GM19240 (cell line): ENCODE results near the gene ZG16B.

Experiments used
- DNase-seq: peaks from one replicate; pipeline ENCODE4 v3.0.0; 2011; ENCODE audit warnings: low spot score; ENCODE audit not compliant: insufficient read length

The ZG16B gene

DNA sequence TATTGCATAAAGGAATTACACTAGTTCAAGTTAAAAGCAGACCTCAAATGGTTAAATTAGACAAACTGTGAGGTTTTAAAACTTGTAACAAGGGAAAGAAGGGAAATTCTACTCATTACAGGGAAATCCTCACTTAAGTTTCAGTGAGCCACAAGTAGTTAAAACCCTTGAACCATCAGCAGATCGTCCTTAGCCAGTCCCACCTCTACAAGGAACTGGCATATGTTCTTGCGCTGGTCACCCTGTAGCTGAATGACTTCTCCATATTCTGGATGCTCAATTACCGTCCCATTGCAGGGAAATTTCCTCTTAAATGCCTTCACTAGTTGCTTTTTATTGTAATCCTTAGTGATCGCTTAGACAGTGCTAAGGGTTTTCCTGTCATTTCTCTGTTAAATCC lies 7.6 kb upstream of the ZG16B start:
- no peak for DNase-seq

DNA sequence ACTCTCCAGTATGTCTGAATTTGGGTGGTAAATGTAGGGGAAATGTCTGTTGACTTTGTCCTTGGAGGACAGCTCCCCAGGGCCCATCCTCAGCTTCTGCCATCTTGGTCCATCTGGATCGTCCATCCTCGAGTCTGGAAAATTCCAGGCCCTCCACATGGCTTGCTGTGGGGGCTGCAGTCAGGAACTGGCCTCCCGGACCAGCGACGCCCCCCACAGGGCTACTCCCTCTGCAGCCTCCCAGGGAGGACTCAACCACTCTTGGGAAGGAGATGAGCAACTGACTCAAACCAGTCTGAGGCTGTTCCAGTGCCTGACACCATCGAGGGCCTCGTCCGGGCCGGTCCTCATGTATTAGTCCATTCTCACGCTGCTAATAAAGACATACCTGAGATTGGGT lies 5.5 kb upstream of the ZG16B start:
- no peak for DNase-seq

DNA sequence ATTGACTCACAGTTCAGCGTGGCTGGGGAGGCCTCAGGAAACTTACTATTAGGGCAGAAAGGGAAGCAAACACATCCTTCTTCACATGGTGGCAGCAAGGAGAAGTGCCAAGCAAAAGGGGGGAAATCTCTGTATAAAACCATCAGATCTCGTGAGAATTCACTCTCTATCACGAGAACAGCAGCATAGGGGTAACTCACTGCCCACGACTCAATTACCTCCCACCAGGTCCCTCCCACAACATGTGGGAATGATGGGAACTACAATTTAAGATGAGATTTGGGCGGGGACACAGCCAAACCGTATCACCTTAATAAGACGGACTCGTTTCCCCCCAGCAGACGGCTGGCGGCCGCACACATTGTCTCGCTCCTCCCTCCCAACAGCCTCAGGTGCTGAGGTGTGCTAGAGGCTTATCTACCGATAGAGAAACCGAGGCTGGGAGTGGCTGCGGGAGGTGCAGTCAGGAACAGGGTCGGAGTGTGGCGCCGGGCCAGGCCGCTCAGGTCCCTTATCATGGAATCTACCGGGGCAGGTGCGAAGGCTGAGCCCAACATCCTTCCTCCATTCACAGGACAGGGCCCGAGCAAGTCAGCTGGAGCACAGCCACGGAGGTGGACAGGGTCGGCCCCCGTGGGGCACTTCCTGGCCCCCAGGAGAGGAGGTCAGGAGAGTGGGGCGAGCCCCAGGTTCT lies 4.9 kb upstream of the ZG16B start:
- DNase-seq, result no peak

DNA sequence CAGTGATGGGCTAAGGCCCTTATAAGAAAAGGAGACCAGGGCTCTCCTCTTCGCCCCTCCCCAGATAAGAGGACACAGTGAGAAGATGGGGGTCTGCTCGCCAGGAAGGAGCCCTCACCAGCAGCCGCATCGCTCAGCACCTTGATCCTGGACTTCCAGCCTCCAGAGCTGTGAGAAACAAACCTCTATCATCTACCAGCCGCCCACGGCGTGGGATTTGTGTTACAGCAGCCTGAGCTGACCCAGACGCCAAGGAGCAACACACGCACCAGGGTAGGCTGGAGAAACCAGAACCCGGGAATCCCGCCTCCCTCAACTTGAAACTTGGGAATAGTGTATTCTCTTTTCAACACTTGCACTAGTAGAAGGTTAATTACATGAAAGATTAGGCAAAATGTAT lies 4.2 kb upstream of the ZG16B start:
- no peak for DNase-seq

DNA sequence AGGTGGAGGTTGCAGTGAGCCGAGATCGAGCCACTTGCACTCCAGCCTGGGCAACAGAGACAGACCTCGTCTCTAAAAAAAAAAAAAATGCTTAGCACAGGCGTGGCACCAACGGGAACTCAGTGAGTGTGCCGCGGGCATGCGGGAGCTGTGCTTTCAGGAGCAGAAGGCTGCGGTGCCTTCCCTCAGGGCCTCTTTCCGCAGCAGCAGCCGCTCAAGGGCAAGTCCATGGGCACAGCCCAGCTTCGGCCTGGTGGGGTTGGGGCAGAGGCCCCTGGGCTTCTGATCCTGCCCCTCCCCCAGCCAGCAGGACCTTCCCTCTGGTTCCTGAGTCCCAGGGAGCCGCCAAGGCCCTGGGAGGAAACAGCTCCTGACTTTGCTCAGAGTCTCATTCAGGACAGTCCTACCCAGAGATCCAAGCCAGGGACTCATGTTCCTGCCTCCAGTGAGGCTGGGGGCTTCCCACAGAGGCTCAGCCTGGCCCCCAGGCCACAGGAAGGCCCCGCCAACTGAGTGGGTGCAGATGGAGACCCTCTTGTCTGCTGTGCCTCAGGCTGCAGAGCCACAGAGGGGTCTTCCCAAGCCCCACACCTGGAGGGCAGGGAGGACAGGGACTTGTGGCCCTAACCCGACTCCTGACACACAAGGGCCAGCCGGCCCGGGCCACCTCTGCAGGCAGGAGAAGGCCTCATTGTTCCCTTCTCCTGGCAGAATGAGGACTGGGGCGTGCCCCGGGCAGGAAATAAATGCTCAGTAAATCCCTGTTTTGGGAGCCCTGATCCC lies 3.3 kb upstream of the ZG16B start:
- DNase-seq, result no peak

DNA sequence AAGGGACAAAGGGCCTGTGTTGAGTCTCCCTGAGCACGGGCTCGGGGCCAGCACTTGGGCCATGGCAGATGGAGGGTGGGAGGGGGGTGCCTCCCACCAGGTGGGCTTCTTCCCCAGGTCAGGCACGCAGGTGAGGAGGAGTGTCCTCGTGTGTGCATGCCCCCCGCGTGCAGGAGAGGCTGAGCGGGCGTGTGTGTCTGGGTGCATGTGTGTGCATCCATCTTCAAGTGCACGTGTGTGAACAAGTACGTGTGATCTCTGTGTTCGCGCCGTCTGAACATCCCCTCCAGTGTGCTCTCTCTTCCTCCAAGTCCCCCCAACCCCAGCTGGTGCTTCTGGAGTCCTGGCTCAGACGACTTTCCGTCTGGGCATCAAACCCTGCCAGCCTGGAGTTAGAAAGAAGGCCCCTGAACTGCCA lies 2.7 kb upstream of the ZG16B start:
- no peak for DNase-seq

DNA sequence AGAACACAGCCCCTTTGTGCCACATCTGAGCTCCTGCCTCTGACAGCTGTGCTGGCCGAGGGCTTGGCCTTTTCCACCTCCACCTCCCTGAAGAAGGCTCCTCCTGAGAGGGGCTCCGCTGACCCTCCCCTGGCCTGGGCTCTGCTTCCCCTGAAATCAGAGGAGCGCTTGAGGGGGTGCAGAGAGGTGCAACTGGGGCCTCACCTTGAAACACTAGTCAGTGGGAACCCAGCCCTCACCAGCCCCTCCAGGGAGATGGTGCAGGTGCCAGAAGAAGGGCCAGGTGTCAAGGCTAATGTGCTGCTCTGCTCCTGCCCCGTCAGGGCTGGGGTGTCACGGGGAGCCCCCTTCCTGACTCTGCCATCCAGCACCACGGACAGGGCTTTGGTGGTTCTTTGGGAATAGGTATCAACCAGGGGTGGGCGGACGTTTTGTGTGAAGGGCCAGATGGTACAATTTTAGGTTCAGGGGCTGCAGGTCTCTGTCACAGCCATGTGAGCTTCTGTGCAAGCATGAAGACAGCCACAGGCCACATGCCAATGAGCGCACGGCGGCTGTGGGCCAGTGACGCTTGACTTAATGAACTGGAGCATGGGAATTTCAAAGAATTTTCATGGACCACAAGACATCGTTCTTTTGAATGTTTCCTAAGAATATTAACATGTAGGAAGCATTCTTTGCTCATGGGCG lies 2.1 kb upstream of the ZG16B start:
- DNase-seq, result no peak

DNA sequence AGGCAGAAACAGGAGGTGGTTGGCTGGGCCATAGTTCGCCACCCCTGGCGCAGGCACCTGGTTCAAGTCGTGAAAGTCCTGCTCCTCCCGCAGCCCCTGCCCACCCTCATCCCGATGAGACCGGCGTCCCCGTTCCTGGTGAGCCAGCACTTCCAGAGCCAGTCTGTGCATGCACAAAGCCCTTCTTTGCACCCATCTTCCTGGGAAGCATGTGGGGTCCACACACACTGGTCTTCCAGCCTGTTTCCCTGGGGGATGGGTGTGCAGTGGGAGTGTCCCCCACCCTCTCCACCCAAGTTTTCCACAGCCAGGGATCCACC lies 1.6 kb upstream of the ZG16B start:
- DNase-seq, result no peak

DNA sequence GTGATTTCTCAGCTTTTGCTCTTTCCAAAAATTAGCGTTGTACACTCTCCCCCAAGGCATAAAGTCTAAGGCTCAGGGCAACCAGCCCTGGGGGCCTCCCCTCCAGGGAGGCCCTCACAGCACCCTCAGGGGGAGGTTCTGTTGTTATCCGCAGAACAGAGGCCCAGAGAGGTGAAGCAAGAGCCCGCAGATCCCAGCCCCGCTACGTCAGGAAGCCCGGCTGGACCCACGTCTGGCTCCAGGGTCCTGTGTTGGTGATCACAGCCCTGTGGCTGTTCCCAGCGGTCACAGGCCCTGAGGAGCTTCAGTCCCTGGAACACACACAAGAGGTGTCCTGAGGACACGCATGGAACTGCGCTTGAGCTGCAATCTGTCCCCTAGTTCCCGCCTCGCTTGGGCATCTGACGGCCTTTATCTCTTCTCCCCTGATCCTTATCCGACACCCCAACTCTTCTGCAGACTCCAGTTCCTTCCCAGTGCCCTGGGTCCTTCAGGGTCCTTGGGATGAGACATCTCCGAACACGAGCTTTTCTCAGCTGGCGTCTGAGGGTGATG lies 1.1 kb upstream of the ZG16B start:
- no peak for DNase-seq

DNA sequence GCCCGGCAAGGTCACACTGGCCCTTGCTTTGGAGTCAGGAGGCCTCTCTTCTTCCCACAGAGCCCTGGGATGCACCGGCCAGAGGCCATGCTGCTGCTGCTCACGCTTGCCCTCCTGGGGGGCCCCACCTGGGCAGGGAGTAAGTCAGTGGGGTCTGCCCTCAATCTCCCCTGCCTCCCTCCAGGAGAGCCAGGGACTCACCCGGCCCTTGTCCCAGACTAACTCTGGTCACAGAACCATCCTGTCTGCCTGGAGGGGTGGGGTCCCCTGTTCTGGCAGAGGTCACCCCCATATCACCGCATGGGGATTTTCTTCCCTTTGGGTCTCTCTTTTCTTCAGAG lies 222 bp downstream of the ZG16B start:
- DNase-seq, result no peak

DNA sequence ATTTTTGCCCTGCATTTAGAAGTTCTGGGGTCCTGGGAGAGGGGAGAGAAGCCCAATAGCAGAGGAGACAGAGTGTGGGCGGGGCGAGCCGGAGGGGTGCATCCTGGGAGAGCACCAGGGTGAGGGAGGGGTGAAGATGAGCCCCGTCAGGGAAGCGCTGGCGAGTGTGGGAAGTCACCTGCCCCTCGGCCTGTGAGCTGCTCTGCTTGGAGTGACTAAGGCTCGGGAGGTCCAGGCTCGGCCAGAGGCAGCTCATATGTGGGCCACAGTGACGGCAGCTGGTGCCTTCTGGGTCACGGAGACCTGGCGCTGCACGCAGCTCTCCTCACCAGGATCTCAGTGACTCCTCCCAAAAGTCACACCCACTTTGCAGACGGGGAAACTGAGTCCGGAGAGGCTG lies 1.1 kb downstream of the ZG16B start:
- DNase-seq, result no peak

DNA sequence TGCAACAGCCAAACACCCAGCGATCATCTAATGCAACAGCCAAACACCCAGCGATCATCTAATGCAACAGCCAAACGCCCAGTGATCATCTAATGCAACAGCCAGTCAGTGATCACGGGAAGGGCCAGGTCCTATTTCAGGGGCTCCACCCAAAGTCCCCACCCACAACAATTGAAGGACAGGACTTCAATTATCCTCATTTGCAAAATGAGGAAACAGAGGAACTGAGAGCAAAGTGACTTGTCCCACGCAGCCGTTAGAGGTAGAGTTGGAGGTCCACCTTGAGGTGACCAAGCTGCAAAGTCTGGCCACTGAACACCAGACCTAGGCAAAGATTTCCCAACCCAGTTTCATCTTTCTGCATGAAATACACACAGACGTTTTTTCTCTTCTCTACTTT lies 3.7 kb downstream of the ZG16B start:
- DNase-seq, result no peak

DNA sequence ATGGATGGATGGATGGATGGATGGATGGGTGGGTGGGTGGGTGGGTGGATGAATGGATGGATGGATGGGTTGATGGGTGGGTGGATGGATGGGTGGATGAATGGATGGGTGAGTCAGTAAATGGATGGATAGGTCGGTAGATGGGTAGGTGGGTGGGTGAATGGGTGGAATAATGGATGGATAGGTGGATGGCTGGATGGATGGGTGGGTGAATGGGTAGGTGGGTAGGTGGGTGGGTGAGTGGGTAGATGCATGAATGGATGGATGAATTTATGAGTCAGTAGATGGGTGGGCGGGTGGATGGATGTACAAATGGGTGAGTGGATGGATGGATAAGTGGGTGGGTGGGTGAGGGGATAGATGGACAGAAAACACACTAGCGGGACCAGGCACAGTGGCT lies 4.9 kb downstream of the ZG16B start:
- no peak for DNase-seq

DNA sequence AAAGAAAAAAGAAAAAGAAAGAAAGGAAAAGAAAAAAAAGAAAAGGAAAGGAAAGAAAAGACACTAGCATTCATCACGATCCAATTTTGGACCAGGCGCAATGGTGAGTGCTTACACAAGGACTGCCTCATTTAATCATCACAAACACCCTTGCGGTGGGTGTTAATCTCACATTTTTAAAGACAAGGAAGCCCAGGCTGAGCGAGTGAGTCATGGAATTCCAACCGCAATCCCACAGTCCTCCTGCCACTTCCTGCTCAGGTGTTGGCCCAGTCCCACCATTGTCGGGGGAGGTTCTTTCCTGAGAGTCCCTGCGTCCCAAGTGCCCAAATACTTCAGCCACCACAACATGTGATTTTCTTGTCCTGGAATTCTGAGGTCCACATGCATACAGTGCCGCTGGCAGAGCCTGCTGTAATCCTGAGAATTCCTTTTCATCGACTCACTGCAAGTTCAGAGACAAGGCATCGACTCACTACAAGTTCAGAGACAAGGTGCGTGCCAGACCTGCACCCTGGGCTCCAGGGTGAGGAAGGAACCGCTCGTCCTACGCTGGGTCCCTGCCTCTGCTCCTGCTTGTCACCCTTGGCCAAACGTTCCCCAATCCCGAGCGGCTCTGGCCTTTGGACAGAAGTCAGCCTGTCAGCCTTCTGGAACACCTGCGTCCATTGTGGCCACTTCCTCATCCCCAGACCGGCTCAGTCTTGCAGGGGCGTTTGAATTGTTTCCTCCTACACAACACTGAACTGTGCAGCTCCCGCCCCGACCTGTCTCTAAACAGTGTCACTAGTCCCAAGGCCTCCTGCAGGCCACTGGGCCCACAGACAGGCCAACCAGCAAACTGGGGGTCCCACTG lies 5.8 kb downstream of the ZG16B start:
- DNase-seq, result no peak

DNA sequence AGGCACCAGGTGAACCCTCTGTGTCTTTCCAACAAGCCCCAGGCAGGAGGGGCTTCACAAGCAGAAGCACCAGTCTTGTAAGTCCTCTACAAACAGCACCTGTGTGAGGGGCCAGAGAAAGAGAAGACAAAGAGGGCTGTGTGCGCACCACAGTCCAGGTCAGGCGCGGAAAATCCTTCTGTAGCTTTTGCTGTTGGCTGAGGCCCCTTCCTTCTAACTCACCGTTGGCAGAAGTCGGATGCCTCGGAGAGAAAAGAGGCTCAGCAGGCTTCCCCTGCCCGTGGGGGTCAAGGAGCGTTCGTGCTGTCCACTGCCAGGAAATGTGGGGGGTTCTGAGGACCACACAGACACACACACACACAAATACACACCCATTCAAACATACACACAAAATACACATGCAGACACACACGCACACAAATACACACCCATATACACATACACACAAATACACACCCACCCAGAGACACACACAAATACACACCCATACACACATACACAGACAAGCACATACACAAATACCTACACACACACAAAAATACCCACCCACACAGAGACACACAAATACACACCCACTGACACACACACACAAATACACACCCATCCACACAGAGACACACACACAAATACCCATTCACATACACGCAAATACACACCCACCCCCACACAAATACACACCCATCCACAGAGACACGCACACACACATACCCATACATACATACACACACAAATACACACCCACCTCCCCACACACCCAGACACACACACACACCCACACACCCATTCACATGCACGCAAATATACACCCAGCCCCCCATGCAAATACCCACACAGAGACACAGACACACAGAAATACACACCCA lies 6.8 kb downstream of the ZG16B start:
- DNase-seq, result no peak

DNA sequence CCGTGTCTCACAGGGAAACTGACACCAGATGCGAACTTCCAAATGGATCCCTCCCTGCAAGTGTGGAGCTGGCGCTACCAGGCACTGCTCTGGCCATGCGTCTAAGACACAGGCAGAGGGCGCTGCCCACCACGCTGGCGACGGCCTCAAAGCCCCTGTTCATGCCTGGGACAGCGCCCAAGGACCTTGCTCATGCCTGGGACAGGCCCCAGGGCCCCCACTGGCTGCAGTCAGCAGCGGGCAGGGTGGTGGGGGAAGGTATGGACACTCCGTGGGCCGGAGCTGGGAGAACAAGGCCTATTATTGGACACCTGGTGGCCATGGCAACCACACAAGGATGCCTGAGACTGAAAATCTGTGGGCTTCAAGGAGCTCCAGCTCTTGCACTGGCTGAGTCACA lies 8.8 kb downstream of the ZG16B start:
- DNase-seq, result peak; percentile 58

DNA sequence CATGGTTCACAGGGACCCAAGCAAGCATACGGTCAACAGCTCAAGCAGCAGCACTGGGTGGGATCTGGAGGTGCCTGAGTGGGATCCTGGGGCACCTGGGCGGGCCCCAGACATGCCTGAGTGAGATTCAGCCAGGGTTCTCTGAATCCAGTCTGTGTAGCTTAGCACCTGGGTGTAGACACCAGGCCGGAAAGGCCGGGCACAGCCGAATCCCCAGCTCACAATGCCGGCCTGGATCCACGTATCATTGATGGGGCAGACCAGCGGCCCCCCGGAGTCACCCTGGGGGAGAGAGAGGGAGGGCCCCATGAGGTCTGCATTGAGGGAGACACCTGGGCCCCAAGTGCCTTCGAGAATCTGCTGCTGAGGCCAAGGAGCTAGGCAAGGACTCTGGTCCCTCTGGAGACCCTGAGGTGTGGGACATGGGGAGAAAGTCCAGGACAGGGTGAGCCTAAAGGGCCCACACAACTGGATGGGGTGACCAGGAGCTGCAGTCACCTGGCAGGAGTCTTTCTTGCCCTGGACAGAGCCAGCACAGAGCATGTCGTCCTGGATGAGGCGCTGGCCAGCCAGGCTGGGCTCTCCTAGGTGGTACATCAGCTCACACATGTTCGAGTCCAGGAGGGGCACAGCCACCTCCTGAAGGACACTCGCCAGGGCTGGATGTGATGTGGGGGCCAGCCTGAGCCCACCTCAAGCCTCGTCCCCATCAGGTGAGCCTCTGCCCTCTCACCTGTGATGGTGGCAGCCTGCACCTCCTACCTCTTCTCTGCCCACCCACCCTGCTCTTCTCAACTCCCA lies 9.7 kb downstream of the ZG16B start:
- DNase-seq, result no peak

DNA sequence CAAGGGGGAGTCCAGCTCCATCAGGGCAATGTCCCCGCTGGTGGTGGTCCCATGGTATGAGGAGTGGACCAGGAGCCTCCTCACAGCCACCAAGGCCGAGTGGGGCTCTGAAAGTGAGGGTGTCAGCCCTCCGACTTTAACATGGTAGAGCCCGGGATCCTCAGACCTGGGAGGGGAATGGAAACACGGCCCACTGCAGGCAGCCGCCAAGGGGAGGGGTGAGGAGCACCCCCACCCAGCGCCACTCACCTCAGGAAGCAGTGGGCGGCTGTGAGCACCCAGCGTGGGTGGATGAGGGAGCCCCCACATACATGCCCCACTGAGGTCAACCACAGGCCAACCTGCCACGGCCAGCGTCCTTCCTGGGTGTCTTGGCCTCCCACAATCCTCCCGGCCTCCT lies 10.8 kb downstream of the ZG16B start:
- no peak for DNase-seq

DNA sequence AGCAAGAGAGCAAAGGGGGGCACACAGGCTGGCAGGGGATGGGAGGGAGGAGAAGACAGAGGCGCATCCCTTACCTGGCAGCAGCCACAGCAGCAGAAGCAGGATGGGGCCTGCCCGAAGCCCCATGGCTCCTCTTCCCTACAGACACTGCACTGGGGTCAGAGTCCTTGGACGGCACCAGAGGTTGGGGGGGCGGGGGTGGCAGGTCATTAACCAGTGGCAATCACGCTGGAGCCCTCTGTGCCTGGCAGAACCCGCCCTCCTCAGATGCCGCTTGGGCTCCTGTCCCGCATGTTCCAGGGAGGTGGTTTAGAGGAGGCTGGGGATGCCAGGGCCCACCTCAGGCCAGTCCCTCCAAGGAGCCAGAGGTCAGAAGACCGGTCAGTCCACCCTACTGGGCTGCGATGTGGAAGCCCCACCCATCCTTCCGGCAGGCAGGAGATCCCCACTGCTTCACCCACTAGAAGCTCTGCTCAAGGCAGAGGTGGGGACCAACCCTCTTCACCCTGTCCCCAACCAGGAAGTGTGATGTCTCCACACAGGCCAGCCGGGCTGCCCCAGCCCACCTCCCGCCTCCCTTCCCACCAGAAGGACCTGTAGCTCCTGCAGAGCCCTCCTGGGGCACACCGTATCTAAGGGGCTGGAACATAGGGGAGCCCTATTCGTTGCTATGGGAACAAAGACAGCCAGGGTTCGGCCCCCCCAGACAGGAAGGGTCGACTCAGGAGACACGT lies 11.7 kb downstream of the ZG16B start:
- no peak for DNase-seq
